HG03103 (cell line): ENCODE results near the gene KDM6A.
"Not testable (repeated sequence)": the region's sequence is repeated elsewhere in the genome, so short reads cannot be mapped to it uniquely, and the experiment has no call there.

ENCODE experiments used
- ATAC-seq: cut with Tn5 transposase; IDR thresholded peaks from one replicate; pipeline ENCODE4 v1.9.1; 2021; ENCODE audit warnings: low read depth; ENCODE audit not compliant: unreplicated experiment

KDM6A gene

DNA sequence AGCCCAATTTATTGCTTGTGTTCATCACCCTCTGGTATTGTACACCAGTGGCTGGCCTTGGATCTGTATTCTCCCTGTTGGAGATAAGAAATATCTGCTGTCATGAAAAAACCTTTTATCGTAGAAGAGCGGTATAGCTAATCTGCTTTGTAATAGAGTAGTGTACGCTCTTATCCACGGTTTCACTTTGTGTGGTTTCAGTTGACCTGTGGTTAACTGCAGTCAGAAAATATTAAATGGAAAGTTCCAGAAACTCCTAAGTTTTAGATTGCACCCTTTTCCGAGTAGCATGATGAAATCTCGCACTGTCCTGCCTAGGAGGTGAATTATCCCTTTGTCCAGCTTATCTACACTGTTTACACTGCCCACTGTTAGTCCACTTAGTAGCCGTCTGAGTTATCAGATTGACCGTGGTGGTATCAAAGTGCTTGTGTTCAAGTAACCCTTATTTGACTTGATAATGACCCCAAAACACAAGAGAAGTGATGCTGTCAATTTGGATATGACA is 42.4 kb downstream of the KDM6A start:
- ATAC-seq: no peak

DNA sequence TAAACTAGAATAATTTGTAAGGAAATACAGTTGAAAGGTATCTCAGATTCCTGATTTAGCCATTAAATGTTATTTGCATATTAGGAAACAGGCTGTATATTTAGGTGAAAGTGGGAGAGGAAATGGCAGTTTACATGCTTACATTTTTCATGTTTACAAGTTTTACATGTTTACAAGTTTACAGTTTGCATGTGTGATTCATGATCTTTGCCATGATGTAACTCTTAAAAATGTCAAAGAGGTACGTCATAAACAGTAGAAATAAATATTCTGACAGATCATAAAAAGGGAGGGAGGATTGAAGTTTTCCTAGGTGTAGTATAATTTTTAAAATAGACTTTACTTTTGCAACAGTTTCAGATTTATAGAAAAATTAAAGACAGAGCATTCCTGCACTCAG is 45.7 kb downstream of the KDM6A start:
- ATAC-seq: no peak

DNA sequence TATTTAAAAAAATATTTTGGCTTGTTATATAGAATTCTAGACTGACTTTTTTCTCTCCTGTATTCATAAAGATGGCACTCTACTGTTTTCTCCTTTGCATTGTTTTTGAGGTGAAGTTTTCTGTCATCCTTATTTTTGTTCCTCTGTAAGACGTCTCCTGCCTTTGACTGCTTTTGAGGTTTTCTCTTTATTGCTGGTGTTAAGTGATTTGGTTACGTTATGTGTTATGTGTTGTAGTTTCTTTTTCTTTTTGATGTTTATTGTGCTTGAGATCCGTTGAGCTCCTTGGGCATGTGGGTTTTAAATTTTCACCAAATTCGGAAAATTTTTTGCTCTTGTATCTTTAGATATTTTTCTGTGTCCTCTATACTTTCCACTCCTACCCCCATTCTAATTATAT is 50.0 kb downstream of the KDM6A start:
- no peak for ATAC-seq

DNA sequence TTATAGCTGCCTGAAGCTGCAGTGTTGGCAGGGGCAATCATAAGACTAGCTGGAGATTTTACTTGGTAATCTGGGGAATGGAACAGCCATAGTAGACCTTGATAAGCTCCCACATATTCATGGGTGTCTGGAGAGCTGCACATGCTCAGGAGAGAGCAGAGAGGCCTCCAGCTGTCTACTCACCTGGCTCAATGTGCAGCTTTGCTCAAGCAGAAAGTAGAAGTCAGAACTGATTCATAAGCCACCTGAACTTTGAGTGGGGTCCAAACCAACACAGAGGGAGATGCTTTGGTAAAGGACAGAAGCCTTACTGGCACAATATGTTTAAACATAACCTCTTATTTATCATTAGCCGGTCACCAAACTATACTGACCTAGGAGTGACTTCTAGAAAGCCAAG is 54.4 kb downstream of the KDM6A start:
- no peak for ATAC-seq

DNA sequence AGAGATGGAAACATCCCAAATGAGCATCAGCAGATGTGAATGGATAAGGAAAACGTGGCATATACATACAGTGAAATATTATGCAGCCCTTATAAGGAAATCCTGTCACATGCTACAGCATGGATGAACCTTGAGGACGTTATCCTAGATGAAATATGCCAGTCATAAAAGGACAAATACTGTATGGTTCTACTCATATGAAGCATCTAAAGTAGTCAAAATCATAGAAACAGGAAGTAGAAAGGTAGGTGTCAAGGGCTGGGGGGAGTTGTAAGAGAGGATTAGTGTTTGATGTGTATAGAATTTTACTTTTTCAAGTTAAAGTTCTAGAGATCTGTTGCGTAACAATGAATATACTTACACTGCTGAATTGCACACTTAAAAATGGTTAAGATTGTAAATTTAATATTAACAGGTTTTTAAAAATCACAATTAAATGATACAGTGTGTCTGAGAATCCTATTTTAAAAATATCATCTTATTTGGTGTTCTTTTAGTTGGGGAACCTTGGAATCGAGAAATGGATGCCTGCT is 58.5 kb downstream of the KDM6A start:
- ATAC-seq: no peak

DNA sequence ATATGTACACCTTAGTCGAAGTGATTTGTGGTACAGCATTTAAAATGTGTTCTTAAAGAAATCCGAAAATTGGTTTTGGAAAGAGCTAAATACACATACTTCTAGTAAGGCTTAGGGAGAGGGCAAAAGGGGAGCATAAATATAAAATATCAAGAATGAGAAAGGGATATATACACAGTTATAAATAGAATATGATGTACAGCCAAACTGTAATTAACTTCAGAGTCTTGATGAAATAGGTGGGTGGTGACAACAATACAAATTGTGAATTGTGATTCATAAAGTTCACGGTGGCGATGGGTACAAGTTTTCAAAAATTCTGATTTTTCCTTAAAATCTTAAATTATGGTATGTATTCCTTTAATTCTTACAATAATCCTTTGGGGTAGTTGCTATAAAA is 62.2 kb downstream of the KDM6A start:
- no peak for ATAC-seq

DNA sequence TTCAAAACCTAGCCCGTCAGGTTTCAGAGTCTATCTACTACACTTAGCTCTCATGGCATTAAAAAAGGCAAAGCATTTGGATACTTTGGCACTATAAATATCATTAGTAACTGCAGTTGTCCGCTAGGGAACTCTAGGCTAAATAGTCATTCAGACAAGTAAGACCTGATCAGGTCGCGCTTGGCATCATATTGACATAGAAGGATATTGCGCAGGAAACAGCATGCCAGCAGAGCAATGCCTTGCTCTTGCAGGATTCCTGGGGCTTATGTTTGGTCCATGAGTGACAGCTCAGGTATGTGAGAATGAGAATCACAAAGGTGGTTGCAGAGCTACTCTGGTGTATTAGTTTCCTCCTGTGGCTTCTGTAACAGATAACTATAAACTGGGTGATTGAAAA is 62.7 kb downstream of the KDM6A start:
- ATAC-seq: no peak

DNA sequence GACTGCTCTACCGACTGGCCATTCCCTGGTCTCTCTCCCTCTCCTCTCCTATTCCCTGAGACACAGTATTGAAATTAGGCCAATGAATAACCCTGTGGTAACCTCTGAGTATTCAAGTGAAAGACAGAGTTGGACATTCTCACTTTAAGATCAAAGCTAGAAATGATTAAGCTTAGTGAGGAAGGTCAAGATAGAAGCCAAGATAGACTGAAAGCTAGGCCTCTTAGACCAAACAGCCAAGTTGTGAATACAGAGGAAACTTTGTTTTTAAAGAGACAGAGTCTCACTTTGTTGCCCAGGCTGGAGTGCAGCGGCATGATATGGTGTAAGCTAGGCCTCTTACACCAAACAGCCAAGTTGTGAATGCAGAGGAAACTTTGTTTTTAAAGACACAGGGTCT is 64.6 kb downstream of the KDM6A start:
- no peak for ATAC-seq

DNA sequence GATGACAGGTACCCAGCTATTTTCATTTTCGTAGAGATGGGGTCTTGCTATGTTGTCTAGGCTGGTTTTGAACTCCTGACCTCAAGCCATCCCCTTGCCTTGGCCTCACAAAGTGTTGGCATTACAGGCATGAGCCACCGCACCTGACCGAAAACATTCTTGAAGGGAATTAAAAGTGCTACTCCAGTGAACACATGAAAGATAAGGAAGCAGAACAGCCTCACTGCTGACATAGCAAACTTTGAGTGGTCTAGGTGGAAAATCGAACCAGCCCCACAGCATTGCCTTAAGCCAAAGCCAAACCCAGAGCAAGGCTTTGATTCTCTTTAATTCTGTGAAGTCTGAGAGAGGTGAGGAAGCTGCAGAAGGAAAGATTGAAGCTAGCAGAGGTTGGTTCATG is 65.1 kb downstream of the KDM6A start:
- ATAC-seq: no peak

DNA sequence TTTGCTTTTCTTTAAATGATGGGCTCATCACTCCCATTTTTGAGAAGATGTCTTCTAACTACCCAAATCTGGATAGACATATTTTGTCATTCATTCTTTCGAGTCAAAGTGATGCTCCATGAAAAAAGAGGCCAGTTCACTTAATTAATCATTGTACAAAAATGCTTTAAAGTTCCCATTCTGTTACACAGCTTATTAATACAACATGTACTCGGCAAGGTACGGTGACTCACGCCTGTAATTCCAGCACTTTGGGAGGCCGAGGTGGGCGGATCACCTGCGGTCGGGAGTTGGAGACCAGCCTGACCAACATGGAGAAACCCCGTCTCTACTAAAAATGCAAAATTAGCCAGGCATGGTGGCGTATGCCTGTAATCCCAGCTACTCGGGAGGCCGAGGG is 67.6 kb downstream of the KDM6A start:
- ATAC-seq: not testable (repeated sequence)

DNA sequence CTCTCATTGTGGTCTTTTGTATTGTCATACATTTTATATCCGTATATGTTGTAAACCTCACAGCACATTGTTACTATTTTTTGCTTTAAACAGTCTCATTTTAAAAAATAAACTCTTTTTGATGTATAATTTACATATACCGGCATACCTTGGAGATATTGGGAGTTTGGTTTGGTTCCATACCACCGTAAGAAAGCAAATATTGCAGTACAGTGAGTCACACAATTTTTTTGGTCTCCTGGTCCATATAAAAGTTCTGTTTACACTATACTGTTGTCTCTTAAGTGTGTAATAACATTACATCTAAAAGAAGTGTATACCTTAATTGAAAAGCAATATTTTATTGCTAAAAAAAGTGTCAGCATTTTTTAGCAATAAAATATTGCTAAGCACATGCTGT is 70.0 kb downstream of the KDM6A start:
- no peak for ATAC-seq

DNA sequence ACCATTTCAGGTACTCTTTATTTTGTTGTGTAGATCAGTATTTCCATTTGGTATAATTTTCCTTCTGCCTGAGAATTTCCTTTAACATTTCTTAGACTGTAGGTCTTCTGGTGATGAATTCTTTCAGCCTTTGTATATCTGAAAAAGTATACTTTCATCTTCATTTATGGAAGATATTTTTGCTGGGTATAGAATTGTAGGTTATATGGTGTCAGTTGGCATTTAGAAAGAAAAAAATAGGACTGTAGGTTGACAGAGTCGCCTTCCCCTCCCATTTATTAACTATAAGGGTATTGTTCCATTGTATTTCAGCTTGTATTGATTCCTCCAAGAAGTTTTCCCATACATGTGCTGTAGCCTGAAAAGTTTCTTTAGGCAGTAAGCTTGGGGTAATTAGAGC is 71.9 kb downstream of the KDM6A start:
- ATAC-seq: no peak

DNA sequence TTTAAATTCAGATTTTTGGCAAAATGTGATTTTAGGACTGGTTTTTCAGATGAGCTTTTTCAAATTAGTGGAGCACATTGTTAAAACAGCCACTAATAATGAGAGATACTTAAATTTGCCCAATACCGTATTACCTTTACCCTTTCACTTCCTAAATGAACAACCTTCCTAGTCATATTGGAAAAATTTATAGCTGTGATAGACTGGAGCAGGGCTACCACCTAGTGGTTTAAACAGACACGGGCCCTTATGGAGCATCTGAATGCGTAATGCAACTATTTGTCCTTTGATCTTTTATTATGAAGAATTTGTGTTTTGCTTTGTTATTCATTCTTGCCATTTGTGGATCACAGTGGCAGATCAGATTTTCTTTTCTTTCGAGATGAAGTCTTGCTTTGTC is 72.7 kb downstream of the KDM6A start:
- ATAC-seq: no peak

DNA sequence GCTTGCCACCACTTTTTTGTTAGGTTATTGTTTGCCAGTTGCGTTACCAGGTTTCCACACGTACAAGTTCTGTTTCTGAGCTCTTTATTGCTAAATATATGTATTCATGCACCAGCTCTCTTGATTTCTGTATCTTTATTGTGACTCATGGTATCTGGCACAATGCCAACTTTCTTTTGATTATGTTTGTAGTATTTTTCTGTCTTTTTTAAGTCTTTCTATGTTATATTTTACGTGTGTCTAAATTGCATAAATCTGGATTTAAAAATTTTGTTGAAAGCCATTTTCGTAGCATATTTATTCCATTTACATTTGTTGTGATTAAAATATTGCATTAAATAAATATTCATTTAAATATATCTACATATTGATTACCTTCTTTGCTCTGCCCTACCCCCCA is 73.8 kb downstream of the KDM6A start:
- no peak for ATAC-seq

DNA sequence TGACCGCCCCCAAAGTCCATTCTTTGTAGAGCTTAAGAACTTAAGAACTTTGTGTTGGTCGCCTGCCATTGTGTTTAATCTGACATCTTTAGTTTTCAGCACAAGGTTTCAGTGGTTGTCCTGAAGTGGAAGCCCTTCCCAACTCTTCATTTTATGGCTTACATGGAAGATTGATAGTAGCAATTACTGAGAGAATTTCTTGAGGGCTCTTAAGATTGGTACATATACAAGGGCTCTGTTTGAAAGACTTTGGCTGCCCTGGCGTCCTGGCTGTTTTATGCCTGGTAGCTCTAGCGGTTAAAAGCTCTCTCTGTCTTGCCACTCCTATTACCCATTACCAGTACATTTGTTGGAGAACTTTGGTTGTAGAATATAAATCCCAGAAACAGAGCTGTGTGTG is 75.0 kb downstream of the KDM6A start:
- no peak for ATAC-seq

DNA sequence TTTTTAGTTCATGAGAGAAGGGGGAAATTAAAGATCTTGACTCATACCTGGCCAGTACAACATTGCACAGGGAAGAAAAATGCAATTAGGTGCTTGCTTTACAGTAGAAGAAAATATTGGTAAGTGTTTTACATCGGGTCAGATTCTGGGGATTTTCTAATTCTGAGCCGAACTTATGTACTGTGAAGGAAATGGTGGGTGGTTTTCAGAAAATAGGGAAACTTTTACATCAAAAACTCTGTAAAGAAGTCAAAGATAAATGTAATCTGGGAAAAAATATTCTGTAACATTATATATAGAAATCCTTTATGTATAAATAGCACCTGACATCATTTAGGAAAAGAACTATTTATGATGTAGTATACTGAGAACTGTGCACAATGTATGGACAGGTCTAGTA is 75.4 kb downstream of the KDM6A start:
- ATAC-seq: no peak

DNA sequence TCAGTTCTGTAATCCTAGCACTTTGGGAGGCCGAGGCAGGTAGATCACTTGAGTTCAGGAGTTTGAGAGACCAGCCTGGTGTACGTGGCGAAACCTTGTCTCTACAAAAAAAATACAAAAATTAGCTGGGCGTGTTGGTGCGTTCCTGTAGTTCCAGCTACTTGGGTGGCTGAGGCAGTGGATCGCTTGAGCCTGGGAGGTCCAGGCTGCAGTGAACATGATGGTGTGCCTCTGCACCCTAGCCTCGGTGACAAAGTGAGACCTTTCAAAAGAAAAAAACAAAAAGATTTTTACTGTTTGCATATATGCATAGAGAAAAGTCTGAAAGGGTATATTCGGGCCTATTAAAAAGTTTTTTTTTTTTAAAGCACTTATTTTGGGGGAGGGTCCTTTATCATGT is 76.1 kb downstream of the KDM6A start:
- no peak for ATAC-seq

DNA sequence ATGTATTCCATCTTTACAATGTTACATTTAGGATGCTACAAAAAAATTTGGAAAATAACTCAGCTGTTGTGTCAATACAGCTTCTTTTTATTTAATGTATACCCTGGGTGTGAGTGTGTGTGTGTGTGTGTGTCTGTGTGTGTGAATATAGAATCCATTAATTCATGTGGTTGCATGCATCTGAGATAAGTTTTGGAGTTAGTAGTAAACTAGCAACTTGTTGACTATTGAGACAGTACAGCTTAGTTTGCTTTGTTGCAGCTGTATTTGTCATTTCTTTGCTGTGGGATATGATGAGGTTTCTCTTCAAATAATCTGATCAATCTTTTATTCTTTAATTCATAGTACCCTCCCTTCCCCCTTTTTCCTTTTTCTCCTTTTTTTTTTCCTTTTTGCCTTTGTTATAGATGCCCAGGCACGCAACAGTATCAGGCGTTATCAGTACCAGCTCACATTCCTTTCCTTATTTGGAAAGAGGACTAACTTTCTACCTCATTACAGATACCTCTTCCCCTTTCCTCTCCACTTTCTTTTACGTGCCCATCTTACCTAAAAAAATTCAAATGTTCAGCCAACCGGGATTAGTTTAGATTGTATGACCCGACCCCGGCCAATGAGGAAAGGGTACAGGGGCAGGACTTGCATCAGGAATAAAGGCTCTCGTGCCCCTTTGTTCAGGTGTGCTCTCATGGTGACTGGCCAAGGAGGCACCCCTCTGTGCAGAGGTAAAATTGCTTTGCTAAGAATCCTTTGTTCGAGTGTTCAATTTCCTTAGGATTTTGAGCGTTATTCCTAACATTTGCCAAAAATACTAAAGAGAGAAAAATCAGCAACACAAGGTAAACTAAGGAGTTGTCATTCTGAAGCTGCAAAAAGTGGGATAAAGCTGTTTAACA is 77.7 kb downstream of the KDM6A start:
- ATAC-seq: not testable (repeated sequence)

DNA sequence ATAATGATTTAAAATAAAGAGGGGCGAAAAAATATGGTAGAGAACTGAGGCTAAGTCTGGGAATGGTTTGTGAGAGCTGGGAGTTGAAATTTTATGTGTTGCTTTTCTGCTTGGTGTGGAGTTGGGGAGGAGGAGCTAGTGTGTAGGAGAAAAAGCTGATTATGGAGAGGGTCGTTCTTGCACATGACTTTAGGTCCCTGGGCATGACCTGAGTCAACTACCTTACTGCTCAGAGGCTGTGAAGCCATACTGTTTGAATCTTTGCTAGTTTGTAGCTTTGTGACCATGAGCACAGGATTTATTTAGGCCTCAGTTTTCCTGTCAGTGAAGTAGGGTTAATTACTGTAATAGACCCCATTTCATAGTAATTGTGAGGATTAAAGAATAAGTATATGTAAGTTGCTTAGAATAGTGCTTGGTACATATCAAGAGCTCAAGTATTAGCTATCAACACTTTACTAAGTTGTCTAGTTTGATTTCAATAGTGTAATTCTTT is 78.6 kb downstream of the KDM6A start:
- ATAC-seq: no peak

DNA sequence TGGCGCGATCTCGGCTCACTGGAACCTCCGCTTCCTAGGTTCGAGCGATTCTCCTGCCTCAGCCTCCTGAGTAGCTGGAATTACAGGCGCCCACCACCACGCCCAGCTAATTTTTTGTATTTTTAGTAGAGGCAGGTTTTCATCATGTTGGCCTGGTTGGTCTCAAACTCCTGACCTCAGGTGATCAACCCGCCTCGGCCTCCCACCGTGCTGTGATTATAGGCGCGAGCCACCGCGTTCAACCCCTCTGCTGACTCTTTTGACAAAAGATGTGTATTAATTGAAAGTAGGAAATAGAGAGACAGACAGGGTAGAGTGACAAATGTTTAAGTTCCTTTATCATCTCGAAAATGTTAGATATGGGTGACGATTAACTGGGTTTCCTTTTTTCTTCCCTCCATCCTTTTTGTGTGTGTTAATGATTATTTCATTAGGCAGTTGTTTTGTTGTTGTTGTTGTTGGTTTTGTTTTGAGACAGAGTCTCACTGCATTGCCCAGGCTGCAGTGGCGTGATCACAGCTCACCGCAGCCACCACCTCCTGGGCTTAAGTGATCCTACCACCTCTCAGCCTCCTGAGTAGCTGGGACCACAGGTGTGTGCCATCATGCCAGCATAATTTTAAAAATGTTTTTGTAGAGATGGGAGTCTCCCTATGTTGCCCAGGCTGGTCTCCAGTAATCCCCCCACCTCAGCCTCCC is 79.5 kb downstream of the KDM6A start:
- ATAC-seq: no peak

DNA sequence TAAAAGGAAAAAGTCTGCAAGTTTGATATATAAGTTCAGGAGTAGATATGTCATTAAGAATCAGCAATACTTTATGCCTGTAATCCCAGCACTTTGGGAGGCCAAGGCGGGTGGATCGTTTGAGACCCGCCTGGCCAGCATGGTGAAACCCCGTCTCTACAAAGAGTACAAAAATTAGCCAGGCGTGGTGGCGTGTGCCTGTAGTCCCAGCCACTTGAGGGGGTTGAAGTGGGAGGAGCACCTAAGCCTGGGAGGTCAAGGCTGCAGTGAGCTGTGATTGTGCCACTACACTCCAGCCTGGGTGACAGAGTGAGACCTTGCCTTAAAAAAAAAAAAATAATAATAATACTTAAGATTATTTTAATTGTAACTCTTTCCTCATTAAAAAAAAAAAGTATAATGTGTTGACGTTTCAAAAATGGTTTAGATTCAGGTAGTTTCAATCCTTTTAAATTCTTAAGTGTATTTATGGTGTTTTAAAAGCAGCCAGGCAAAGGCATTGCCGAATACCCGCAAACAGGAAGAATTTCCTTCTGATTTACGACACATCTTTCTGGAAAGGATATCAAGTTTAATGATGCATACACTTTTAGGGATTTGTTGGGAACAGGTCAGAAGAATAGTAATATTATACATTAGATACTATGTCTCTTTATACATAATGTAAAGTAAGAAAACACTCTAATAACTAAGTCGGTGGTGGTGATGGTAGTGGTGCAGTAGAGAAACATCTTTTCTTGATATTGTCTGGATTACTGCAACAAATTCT is 80.9 kb downstream of the KDM6A start:
- no peak for ATAC-seq
